H1 (cell line): ENCODE measurements around the gene GLRX3. TPM values are rescaled to one million over a fixed set of nuclear protein-coding genes. Genes with fewer than 3 reads are reported as not detected.

ENCODE experiments used
- CTCF ChIA-PET: fragments of 300-600 bp; sonication (Branson Sonifier 250); formaldehyde crosslinking; loops from one replicate; lab custom pipeline; 2021; ENCODE audit not compliant: partially characterized antibody; lab: Charles Lee
- POLR2A ChIA-PET: fragments of 300-600 bp; sonication (Branson Sonifier 250); formaldehyde crosslinking; loops from one replicate; lab custom pipeline; 2021; ENCODE audit warnings: inconsistent platforms; ENCODE audit not compliant: partially characterized antibody; lab: Charles Lee
- DNase-seq, 2 experiments: peaks; one replicate each; pipeline versions ENCODE4 v3.0.0 to v3.0.0-alpha.2; 2010 to 2022; ENCODE audit warnings: low spot score in 2 of 2, low read depth in 1 of 2, mixed read lengths in 1 of 2
- FAIRE-seq: peaks from 2 replicates; lab custom pipeline; 2011; peaks lifted over from hg19 to GRCh38; lab: Jason Lieb, UNC
- H2AFZ ChIP-seq: 2 replicates; pipeline ENCODE4 v1.8.1; 2012; ENCODE audit warnings: low read length, inconsistent platforms
- H2AK5ac ChIP-seq: 2 replicates; pipeline ENCODE4 v1.6.1; 2013; ENCODE audit warnings: low read depth, low read length
- H2BK120ac ChIP-seq: replicated peaks from 2 replicates; pipeline ENCODE3; 2013; ENCODE audit warnings: low read depth, low read length, inconsistent platforms
- H2BK12ac ChIP-seq: 2 replicates; pipeline ENCODE4 v1.6.1; 2013; ENCODE audit warnings: low read depth, low read length
- H2BK15ac ChIP-seq: 2 replicates; pipeline ENCODE4 v1.6.1; 2013; ENCODE audit warnings: low read length
- H2BK20ac ChIP-seq: 2 replicates; pipeline ENCODE4 v1.6.1; 2013; ENCODE audit warnings: low read length
- H2BK5ac ChIP-seq: 2 replicates; pipeline ENCODE4 v1.6.1; 2013; ENCODE audit warnings: low read depth, low read length
- H3K14ac ChIP-seq: 2 replicates; pipeline ENCODE4 v1.6.1; 2013; ENCODE audit warnings: inconsistent platforms; ENCODE audit not compliant: insufficient read length
- H3K18ac ChIP-seq: 2 replicates; pipeline ENCODE4 v1.6.1; 2013; ENCODE audit warnings: low read length; ENCODE audit errors: extremely low read depth
- H3K23ac ChIP-seq: 2 replicates; pipeline ENCODE4 v1.6.1; 2013; ENCODE audit warnings: inconsistent platforms; ENCODE audit not compliant: insufficient read length
- H3K23me2 ChIP-seq: 2 replicates; pipeline ENCODE4 v1.6.1; 2013; ENCODE audit warnings: low read depth, low read length
- H3K27ac ChIP-seq: 2 replicates; pipeline ENCODE4 v1.6.1; 2011; ENCODE audit warnings: low read depth, low read length, inconsistent platforms
- H3K27me3 ChIP-seq, 4 experiments: replicated peaks in 1 of 4; 1 replicate in 1 of 4; 2 replicates in 3 of 4; pipeline versions ENCODE4 v1.6.1 to v1.8.1; 2011 to 2013; ENCODE audit warnings: low read length in 3 of 4, mild to moderate bottlenecking in 3 of 4, inconsistent platforms in 2 of 4, mixed read lengths in 2 of 4, moderate library complexity in 1 of 4; ENCODE audit not compliant: control insufficient read depth in 3 of 4, insufficient read depth in 3 of 4; ENCODE audit errors: extremely low read depth in 1 of 4
- H3K36me3 ChIP-seq, 4 experiments: 2 replicates each; pipeline versions ENCODE4 v1.6.1 to v1.8.1; 2011 to 2013; ENCODE audit warnings: mild to moderate bottlenecking in 4 of 4, low read length in 3 of 4, moderate library complexity in 2 of 4, control low read depth in 1 of 4, inconsistent platforms in 1 of 4; ENCODE audit not compliant: insufficient read depth in 4 of 4, control insufficient read depth in 2 of 4
- H3K4ac ChIP-seq: replicated peaks from 2 replicates; pipeline ENCODE3; 2013; ENCODE audit warnings: low read length, low read depth, mixed read lengths, inconsistent platforms; ENCODE audit not compliant: insufficient read length
- H3K4me1 ChIP-seq, 4 experiments: replicated peaks in 1 of 4; 1 replicate in 1 of 4; 2 replicates in 3 of 4; pipeline versions ENCODE4 v1.6.1 to v1.8.1; 2011 to 2013; ENCODE audit warnings: low read length in 3 of 4, inconsistent platforms in 2 of 4, mixed read lengths in 1 of 4; ENCODE audit not compliant: insufficient read depth in 4 of 4, control insufficient read depth in 3 of 4
- H3K4me2 ChIP-seq, 2 experiments: 2 replicates each; pipeline versions ENCODE4 v1.6.1 to v1.8.1; 2011 to 2013; ENCODE audit warnings: low read depth in 2 of 2, low read length in 2 of 2, control low read depth in 1 of 2, inconsistent platforms in 1 of 2, mild to moderate bottlenecking in 1 of 2; ENCODE audit not compliant: insufficient read depth in 1 of 2
- H3K4me3 ChIP-seq, 4 experiments: fragments of 200-600, 300-600 bp in 1 of 4; sonication (generic), shearing (Covaris generic), sonication (Bioruptor Twin) in 1 of 4; 2 replicates each; pipeline versions ENCODE4 v1.5.1 to v1.8.1; 2011 to 2016; ENCODE audit warnings: low read length in 4 of 4, low read depth in 3 of 4, control low read depth in 2 of 4, inconsistent platforms in 2 of 4, mild to moderate bottlenecking in 2 of 4, mixed read lengths in 1 of 4, moderate library complexity in 1 of 4; ENCODE audit not compliant: insufficient read depth in 2 of 4; ENCODE audit errors: extremely low read depth in 1 of 4
- H3K56ac ChIP-seq: replicated peaks from 2 replicates; pipeline ENCODE3; 2013; ENCODE audit warnings: low read depth, mild to moderate bottlenecking, mixed read lengths, low read length, inconsistent platforms; ENCODE audit not compliant: insufficient read length
- H3K79me1 ChIP-seq: 2 replicates; pipeline ENCODE4 v1.6.1; 2013; ENCODE audit warnings: low read depth, low read length, control low read depth
- H3K79me2 ChIP-seq, 2 experiments: 2 replicates each; pipeline versions ENCODE4 v1.6.1 to v1.8.1; 2012 to 2013; ENCODE audit warnings: low read length in 2 of 2, mild to moderate bottlenecking in 2 of 2, inconsistent platforms in 1 of 2; ENCODE audit not compliant: insufficient read depth in 2 of 2, control insufficient read depth in 1 of 2
- H3K9ac ChIP-seq, 4 experiments: replicated peaks in 1 of 4; 1 replicate in 1 of 4; 2 replicates in 3 of 4; pipeline versions ENCODE4 v1.6.1 to v1.8.1; 2011 to 2013; ENCODE audit warnings: low read depth in 3 of 4, low read length in 3 of 4, control low read depth in 2 of 4, mild to moderate bottlenecking in 2 of 4, moderate library complexity in 2 of 4, inconsistent platforms in 1 of 4; ENCODE audit errors: extremely low read depth in 1 of 4
- H3K9me3 ChIP-seq, 2 experiments: 2 replicates each; pipeline versions ENCODE4 v1.6.1 to v1.8.1; 2012 to 2013; ENCODE audit warnings: mild to moderate bottlenecking in 2 of 2, moderate library complexity in 2 of 2, control low read depth in 1 of 2, inconsistent platforms in 1 of 2, low read depth in 1 of 2, low read length in 1 of 2, mixed read lengths in 1 of 2; ENCODE audit not compliant: insufficient read depth in 2 of 2
- H4K20me1 ChIP-seq, 2 experiments: replicated peaks in 1 of 2; 2 replicates each; pipeline versions ENCODE3 to v1.8.1; 2011 to 2013; ENCODE audit warnings: inconsistent platforms in 2 of 2, low read length in 2 of 2, mild to moderate bottlenecking in 1 of 2; ENCODE audit not compliant: insufficient read depth in 2 of 2, control insufficient read depth in 1 of 2
- H4K5ac ChIP-seq: 2 replicates; pipeline ENCODE4 v1.6.1; 2013; ENCODE audit warnings: low read length, low read depth, mixed read lengths, inconsistent platforms; ENCODE audit not compliant: insufficient read length
- H4K8ac ChIP-seq: 2 replicates; pipeline ENCODE4 v1.8.0; 2013; ENCODE audit warnings: mild to moderate bottlenecking, moderate library complexity, low read length, inconsistent platforms; ENCODE audit not compliant: insufficient read depth; ENCODE audit errors: extremely low read depth
- H4K91ac ChIP-seq: replicated peaks from 2 replicates; pipeline ENCODE3; 2013; ENCODE audit warnings: low read length, mixed read lengths, inconsistent platforms; ENCODE audit not compliant: insufficient read length
- BCL11A ChIP-seq, 2 experiments: IDR thresholded peaks; one replicate each; pipeline ENCODE4 v1.6.1; 2011; ENCODE audit warnings: low read depth in 2 of 2, low read length in 2 of 2, mild to moderate bottlenecking in 2 of 2
- BRCA1 ChIP-seq: IDR thresholded peaks from 2 replicates; pipeline ENCODE4 v1.6.1; 2012; ENCODE audit warnings: low read depth, low read length, improper control_type of control experiment
- CBX8 ChIP-seq: fragments of 300-800, 300-1000 bp; sonication (generic); IDR thresholded peaks from 2 replicates; pipeline ENCODE4 v1.7.1; 2016; ENCODE audit warnings: low read depth, low read length, borderline replicate concordance
- CHD1 ChIP-seq: IDR thresholded peaks from 2 replicates; pipeline ENCODE4 v1.6.1; 2012; ENCODE audit warnings: low read depth, low read length, improper control_type of control experiment
- CREB1 ChIP-seq: IDR thresholded peaks from 2 replicates; pipeline ENCODE4 v1.6.1; 2012; ENCODE audit warnings: inconsistent platforms
- CTCF ChIP-seq, 3 experiments: IDR thresholded peaks; 1 replicate in 2 of 3; 2 replicates in 1 of 3; pipeline versions ENCODE4 v1.5.1 to v1.6.1; 2011; ENCODE audit warnings: low read length in 3 of 3, mild to moderate bottlenecking in 3 of 3, inconsistent platforms in 2 of 3, low read depth in 1 of 3, moderate library complexity in 1 of 3; ENCODE audit not compliant: insufficient read depth in 1 of 3; ENCODE audit errors: control extremely low read depth in 1 of 3
- JUN ChIP-seq: IDR thresholded peaks from 2 replicates; pipeline ENCODE4 v1.6.1; 2011; ENCODE audit warnings: low read depth, mild to moderate bottlenecking, improper control_type of control experiment, low read length
- NRF1 ChIP-seq: IDR thresholded peaks from 2 replicates; pipeline ENCODE4 v1.6.1; 2011; ENCODE audit warnings: mild to moderate bottlenecking, low read depth, low read length, improper control_type of control experiment
- SAP30 ChIP-seq: fragments of 300-600 bp; sonication (generic); IDR thresholded peaks from 2 replicates; pipeline ENCODE4 v1.7.1; 2012; ENCODE audit warnings: low read length, moderate library complexity, mild to moderate bottlenecking, inconsistent platforms; ENCODE audit not compliant: insufficient read depth, insufficient replicate concordance
- SIRT6 ChIP-seq: IDR thresholded peaks from one replicate; pipeline ENCODE4 v1.7.1; 2012; ENCODE audit warnings: low read length, inconsistent platforms
- USF2 ChIP-seq: IDR thresholded peaks from 2 replicates; pipeline ENCODE4 v1.6.1; 2011; ENCODE audit warnings: low read length, improper control_type of control experiment
- WGBS, 2 experiments: shearing (Covaris generic) in 1 of 2; methylation state at CpG; one replicate each; pipeline versions ENCODE4 v1.1.6 to v1.1.7; 2013 to 2015; ENCODE audit warnings: low lambda C conversion rate in 2 of 2, mixed read lengths in 2 of 2, inconsistent platforms in 1 of 2, low coverage in 1 of 2, missing lambda C conversion rate in 1 of 2; ENCODE audit not compliant: insufficient replicate concordance in 2 of 2, insufficient coverage in 1 of 2, insufficient read length in 1 of 2; ENCODE audit errors: extremely low coverage in 1 of 2, missing lambda C conversion rate in 1 of 2; 5-methylcytosine and 5-hydroxymethylcytosine counted together
- polyA plus RNA-seq, 7 experiments: library from polyadenylated mRNA; depleted of rRNA in 3 of 7; stranded (reverse) in 5 of 7; unstranded in 2 of 7; fragments of >200 nt in 5 of 7; fragments of 200-250 nt in 2 of 7; gene quantifications; 1 replicate in 5 of 7; 2 replicates in 1 of 7; 4 replicates in 1 of 7; pipeline versions ENCODE4 v1.2.1 to v1.2.3, GENCODE V29; 2011 to 2013; ENCODE audit warnings: missing spikeins in 2 of 7, mixed read lengths in 2 of 7
- total RNA-seq: library from RNA; stranded (reverse); fragmentation: NEBNext Ultra II Directional; extraction: Animal tissue kit (Norgen Biotek cat#: 25700); gene quantifications from 2 replicates; pipeline ENCODE4 v1.2.1, GENCODE V29; 2021

The GLRX3 gene
- total and polyA plus RNA-seq, 2 of the 8 experiments (the other 6 are each of a cell fraction or from before 2014, with no cell fraction given): 59.9 to 157 TPM

- Histone ChIP-seq H3K4me2 (no peak overlapping the region), H3K4me3 (no peak overlapping the region), H2BK120ac (no peak overlapping the region), H3K14ac (no peak overlapping the region), H3K18ac (no peak overlapping the region), H3K23me2 (no peaks in the 10 kb centered on the region), H3K36me3 (peaks cover 3 to 40% (median 6%) of the 10 kb centered on the region in 4 experiments; a peak in 7 of 8 replicates), H4K8ac (no peak overlapping the region), H3K27me3 (no peaks in the 10 kb centered on the region), H4K20me1 (no peaks in the 10 kb centered on the region), H3K9ac (no peak overlapping the region), H2BK15ac (no peak overlapping the region), H3K9me3 (no peaks in the 10 kb centered on the region), H2AK5ac (no peak overlapping the region), H4K91ac (no peak overlapping the region), H3K79me2 (peaks cover 0 to 2% of the 10 kb centered on the region in 2 experiments; a peak in 1 of 4 replicates), H2BK12ac (no peak overlapping the region), H3K27ac (peak overlapping the region; percentile 24; the same call in 1 of the 2 replicates), H2BK5ac (0 out of 2 replicates have a peak overlapping the region, but pooled peaks have one; percentile 20), H2AFZ (no peak overlapping the region), H3K4me1 (no peaks in the 10 kb centered on the region), H2BK20ac (no peak overlapping the region), H3K23ac (no peak overlapping the region), H4K5ac (no peak overlapping the region), H3K56ac (no peak overlapping the region), H3K4ac (no peak overlapping the region), H3K79me1 (0 out of 2 replicates have a peak, but pooled peaks cover 7% of the 10 kb centered on the region)
- CTCF ChIA-PET: interaction anchor here (1.1 kb wide), 1 partner anchor 48 kb away, joined by 3 read pairs; no protein-coding TSS in a partner anchor
- no peak for TF ChIP-seq USF2
- no peak for TF ChIP-seq BCL11A (IDR thresholded peaks at IDR 0.05; ENCODE audit: low read depth in 2 of 2, low read length in 2 of 2)
- no peak for TF ChIP-seq SIRT6
- TF ChIP-seq CTCF (IDR thresholded peaks at IDR 0.05; ENCODE audit: control extremely low read depth in 1 of 3, insufficient read depth in 1 of 3, low read depth in 1 of 3, low read length in 3 of 3): no peak
- TF ChIP-seq SAP30: no peak
- TF ChIP-seq CBX8: no peak
- no peak for TF ChIP-seq JUN
- TF ChIP-seq NRF1: no peak
- TF ChIP-seq CREB1: no peak
- TF ChIP-seq CHD1: no peak
- TF ChIP-seq BRCA1: no peak
- POLR2A ChIA-PET: no interaction called here
- WGBS, 2 experiments: 95% methylated on average over 4 of the region's 4 CpGs; no CpG with 5 or more reads in 1 of the 2 experiments
- no peak for DNase-seq
- FAIRE-seq: no peak
Observed at GRCh38 chr10:130175074-130175473, 38.9 kb downstream of the GLRX3 start.
